SK-N-MC (cell line): ENCODE measurements around the gene RNF213.

ENCODE experiments used
- EZH2 ChIP-seq: fragments of 200-600 bp; sonication (generic); IDR thresholded peaks from one replicate; pipeline ENCODE4 v1.6.1; 2017; ENCODE audit warnings: antibody characterized with exemption
- FOXP2 ChIP-seq: optimal IDR thresholded peaks from 2 replicates; pipeline ENCODE3; 2011; ENCODE audit warnings: mild to moderate bottlenecking, moderate library complexity; ENCODE audit not compliant: insufficient read depth; ENCODE audit errors: extremely low read length, control extremely low read depth
- POLR2AphosphoS5 ChIP-seq: IDR thresholded peaks from 2 replicates; pipeline ENCODE4 v1.6.1; 2012; ENCODE audit warnings: mild to moderate bottlenecking, low read depth, low read length, borderline replicate concordance

DNA sequence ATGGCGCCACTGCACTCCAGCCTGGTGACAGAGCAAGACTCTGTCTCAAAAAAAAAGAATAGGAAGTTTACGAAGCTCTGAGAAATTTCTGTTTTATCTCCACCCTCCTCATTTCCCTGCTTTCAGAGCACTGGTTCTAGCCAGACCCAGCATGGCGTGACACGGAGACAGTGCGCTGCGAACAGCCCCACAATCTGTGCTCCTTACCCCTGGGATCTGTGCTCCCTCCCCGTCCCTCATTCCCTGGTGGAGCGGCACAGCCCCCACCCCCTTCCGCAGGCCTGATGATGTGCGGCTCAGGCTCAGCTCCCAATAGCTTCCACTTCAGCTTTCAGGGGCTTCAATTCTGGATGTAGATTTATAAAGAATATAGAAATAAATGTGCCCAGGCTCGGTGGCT, 98.2 kb downstream of the RNF213 start:
- no peak for TF ChIP-seq EZH2
- TF ChIP-seq FOXP2, result no peak
- TF ChIP-seq POLR2AphosphoS5, result no peak
